HCT116 (cell line): ENCODE data around the gene C1orf50. TPM values are rescaled to one million over a fixed set of nuclear protein-coding genes. Genes with fewer than 3 reads are reported as not detected.

ENCODE experiments used
- ATAC-seq: fragments of 200-7000 bp; cut with Tn5 transposase; 2 replicates; pipeline ENCODE4 v1.9.1; 2020; ENCODE audit warnings: mild to moderate bottlenecking, moderate library complexity
- BruUV-seq: library from RNA; stranded (reverse); fragments of 400-500 nt; replicated peaks from 2 replicates; lab custom pipeline; 2021; lab: Mats Ljungman, UMichigan
- CTCF ChIA-PET: fragments of 300-600 bp; sonication (Branson Sonifier 250); formaldehyde crosslinking; loops from one replicate; lab custom pipeline; 2021; ENCODE audit warnings: antibody characterized with exemption; lab: Charles Lee
- POLR2A ChIA-PET: fragments of 300-600, 350-600 bp; sonication (Branson Sonifier 250); formaldehyde crosslinking; loops from one replicate; lab custom pipeline; 2021; ENCODE audit warnings: antibody characterized with exemption; lab: Charles Lee
- RAD21 ChIA-PET, 2 experiments: fragments of 300-600 bp; sonication (Branson Sonifier 250); formaldehyde crosslinking; loops; one replicate each; lab custom pipeline; 2023; ENCODE audit warnings: low total read pairs in 2 of 2; ENCODE audit not compliant: uncharacterized antibody in 2 of 2, unreplicated experiment in 2 of 2, low non-redundant PET in 1 of 2; lab: Charles Lee
- DNase-seq: peaks from one replicate; pipeline ENCODE4 v3.0.0-alpha.2; 2010; ENCODE audit warnings: low read depth, low spot score
- H2AFZ ChIP-seq: fragments of 200-600 bp; shearing (Covaris generic), sonication (generic); 2 replicates; pipeline ENCODE4 v1.6.1; 2017; ENCODE audit warnings: low read depth, mixed run types, mixed read lengths, antibody characterized with exemption, low read length; ENCODE audit not compliant: poor library complexity, severe bottlenecking
- H3K27ac ChIP-seq: 2 replicates; pipeline ENCODE4 v1.5.1; 2012; ENCODE audit warnings: low read depth, low read length
- H3K27me3 ChIP-seq: fragments of 200-600 bp; sonication (generic); 2 replicates; pipeline ENCODE4 v1.6.1; 2016; ENCODE audit warnings: mixed run types, low read length, mixed read lengths; ENCODE audit not compliant: insufficient read depth
- H3K36me3 ChIP-seq, 2 experiments: fragments of 200-500 bp in 1 of 2; fragments of 200-600 bp in 1 of 2; sonication (Bioruptor generic) in 1 of 2; sonication (generic) in 1 of 2; 2 replicates each; pipeline versions ENCODE4 v1.5.1 to v1.6.1; 2014 to 2016; ENCODE audit warnings: low read length in 2 of 2, inconsistent platforms in 1 of 2, mixed read lengths in 1 of 2, mixed run types in 1 of 2; ENCODE audit not compliant: insufficient read depth in 2 of 2, control insufficient read depth in 1 of 2
- H3K4me1 ChIP-seq, 2 experiments: fragments of 200-600 bp in 1 of 2; sonication (generic) in 1 of 2; 2 replicates each; pipeline versions ENCODE4 v1.5.1 to v1.6.1; 2012 to 2017; ENCODE audit warnings: low read length in 2 of 2, inconsistent platforms in 1 of 2, mild to moderate bottlenecking in 1 of 2, mixed read lengths in 1 of 2, mixed run types in 1 of 2, moderate library complexity in 1 of 2; ENCODE audit not compliant: insufficient read depth in 2 of 2, control insufficient read depth in 1 of 2
- H3K4me2 ChIP-seq: fragments of 200-600 bp; sonication (generic); 2 replicates; pipeline ENCODE4 v1.6.1; 2017; ENCODE audit warnings: mixed run types, low read length, mixed read lengths
- H3K4me3 ChIP-seq, 2 experiments: fragments of 200-600 bp in 1 of 2; sonication (generic) in 1 of 2; replicated peaks in 1 of 2; 2 replicates each; pipeline ENCODE4 v1.5.1; 2011 to 2016; ENCODE audit warnings: low read length in 2 of 2, control low read depth in 1 of 2, low read depth in 1 of 2, mild to moderate bottlenecking in 1 of 2, mixed read lengths in 1 of 2, mixed run types in 1 of 2
- H3K79me2 ChIP-seq: fragments of 200-600 bp; sonication (generic); 2 replicates; pipeline ENCODE4 v1.6.1; 2017; ENCODE audit warnings: mild to moderate bottlenecking, mixed run types, low read length, moderate library complexity, mixed read lengths; ENCODE audit not compliant: insufficient read depth
- H3K9ac ChIP-seq: fragments of 200-600 bp; sonication (generic); 2 replicates; pipeline ENCODE4 v1.6.1; 2016; ENCODE audit warnings: low read length, mixed read lengths
- H3K9me2 ChIP-seq: fragments of 200-600 bp; sonication (generic), shearing (Covaris generic); 2 replicates; pipeline ENCODE4 v1.6.1; 2017; ENCODE audit warnings: mixed run types, mild to moderate bottlenecking, moderate library complexity; ENCODE audit not compliant: insufficient read depth
- H3K9me3 ChIP-seq, 2 experiments: fragments of 200-500 bp in 1 of 2; fragments of 200-600 bp in 1 of 2; sonication (Bioruptor generic) in 1 of 2; sonication (generic) in 1 of 2; 2 replicates each; pipeline ENCODE4 v1.6.1; 2014 to 2017; ENCODE audit warnings: low read length in 2 of 2, mixed read lengths in 2 of 2, inconsistent platforms in 1 of 2, low read depth in 1 of 2, mild to moderate bottlenecking in 1 of 2, mixed run types in 1 of 2, moderate library complexity in 1 of 2; ENCODE audit not compliant: control insufficient read depth in 1 of 2, insufficient read depth in 1 of 2
- H4K20me1 ChIP-seq: fragments of 200-600 bp; sonication (generic), shearing (Covaris generic); 2 replicates; pipeline ENCODE4 v1.6.1; 2017; ENCODE audit warnings: mixed run types, mild to moderate bottlenecking, moderate library complexity; ENCODE audit not compliant: insufficient read depth
- CEBPB ChIP-seq: IDR thresholded peaks from 2 replicates; pipeline ENCODE4 v1.6.1; 2012; ENCODE audit warnings: low read depth
- JUND ChIP-seq: IDR thresholded peaks from 2 replicates; pipeline ENCODE4 v1.6.1; 2012
- RAD21 ChIP-seq: IDR thresholded peaks from 2 replicates; pipeline ENCODE4 v1.6.1; 2012; ENCODE audit warnings: low read depth, mild to moderate bottlenecking
- SIN3A ChIP-seq: IDR thresholded peaks from 2 replicates; pipeline ENCODE4 v1.6.1; 2012; ENCODE audit warnings: low read depth
- SRF ChIP-seq: IDR thresholded peaks from 2 replicates; pipeline ENCODE4 v1.6.1; 2012; ENCODE audit warnings: low read depth
- TCF7L2 ChIP-seq: IDR thresholded peaks from 2 replicates; pipeline ENCODE4 v1.7.0; 2011; ENCODE audit warnings: borderline replicate concordance, inconsistent platforms; ENCODE audit not compliant: insufficient read depth, insufficient read length; ENCODE audit errors: extremely low read depth
- intact Hi-C: fragments of 100-400 bp; cut with micrococcal nuclease; formaldehyde crosslinking; loops from 2 replicates; pipeline ENCODE4 v1.10.0; 2022
- total RNA-seq: library from RNA; stranded (reverse); gene quantifications from one replicate; pipeline ENCODE4 v1.2.1, GENCODE V29; 2021; ENCODE audit not compliant: unreplicated experiment

The C1orf50 gene
- total RNA-seq, 1 experiment from 2014 or later: 5.8 TPM

GRCh38 chr1:42825036-42825851 lies 58.2 kb downstream of the C1orf50 start:
- RAD21 ChIA-PET: no interaction called here
- POLR2A ChIA-PET: interaction anchor here (1.1 kb wide), 1 partner anchor 21 kb away, joined by 3 read pairs; the partner anchor contains the start of gene ZNF691
- no peak overlapping the region for H2AFZ ChIP-seq
- no peaks in the 10 kb centered on the region for H3K9me3 ChIP-seq
- H3K27me3 ChIP-seq: no peaks in the 10 kb centered on the region
- intact Hi-C loops: no loop called here
- no peak overlapping the region for H3K4me3 ChIP-seq
- H3K27ac ChIP-seq: no peak overlapping the region
- DNase-seq: no peak
- no TSS peak for BruUV-seq
- H3K4me1 ChIP-seq: peaks cover 20 to 33% of the 10 kb centered on the region in 2 experiments
- TF ChIP-seq SIN3A: no peak
- TF ChIP-seq TCF7L2: no peak
- TF ChIP-seq RAD21: no peak
- TF ChIP-seq CEBPB: no peak
- TF ChIP-seq JUND: no peak
- TF ChIP-seq SRF: no peak
- no peak for ATAC-seq
- no peaks in the 10 kb centered on the region for H3K79me2 ChIP-seq
- no peaks in the 10 kb centered on the region for H4K20me1 ChIP-seq
- H3K9ac ChIP-seq: no peak overlapping the region
- CTCF ChIA-PET: interaction anchor here (1.3 kb wide), 1 partner anchor 249 kb away, joined by 3 read pairs; no protein-coding TSS in a partner anchor
- H3K9me2 ChIP-seq: no peaks in the 10 kb centered on the region
- H3K4me2 ChIP-seq: no peak overlapping the region
- H3K36me3 ChIP-seq: no peaks in the 10 kb centered on the region

Other genes starting within 250 kb of the C1orf50 start
- 100 TPM for gene PPIH, start 108.8 kb upstream of the C1orf50 start, total RNA-seq
- gene YBX1, start 84.8 kb upstream of the C1orf50 start, total RNA-seq: 1,009 TPM
- not detected for gene CLDN19, start 27.0 kb upstream of the C1orf50 start, total RNA-seq
- 32.9 TPM for gene P3H1, start 221 bp upstream of the C1orf50 start, total RNA-seq
- 0.34 TPM for gene TMEM269, start 17.7 kb downstream of the C1orf50 start, total RNA-seq
- gene ERMAP, start 49.9 kb downstream of the C1orf50 start, total RNA-seq: 5.4 TPM
- 14.4 TPM for gene SVBP, start 50.1 kb downstream of the C1orf50 start, total RNA-seq
- gene ZNF691, start 79.4 kb downstream of the C1orf50 start, total RNA-seq: 11.1 TPM
- gene SLC2A1, start 191.6 kb downstream of the C1orf50 start, total RNA-seq: 248 TPM